Measurements from ENCODE around the gene CAMTA1.

DNA sequence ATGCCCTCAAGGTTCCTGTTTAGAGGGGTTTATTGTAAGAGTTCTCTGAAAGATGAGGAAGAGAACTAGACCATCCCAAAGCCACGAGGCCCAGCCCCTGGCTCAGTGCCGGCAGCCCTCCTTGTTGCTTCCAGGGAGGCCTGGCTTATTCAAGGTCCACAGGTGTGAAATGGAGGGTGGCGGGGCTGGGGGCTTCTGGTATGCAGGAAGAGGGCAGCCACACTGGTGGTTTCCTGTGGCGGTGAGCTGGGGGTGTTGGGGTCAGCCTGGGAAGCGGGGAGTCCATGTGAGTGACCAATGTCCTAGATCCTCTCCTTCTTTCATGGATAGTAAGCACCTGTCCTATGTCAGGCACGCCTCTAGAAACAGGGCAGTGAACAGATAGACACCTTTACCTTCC lies 138.2 kb downstream of the CAMTA1 start:
- TF ChIP-seq CTCF (IDR thresholded peaks at IDR 0.05; ENCODE audit: insufficient read depth, low read depth, low read length) (no peak), EZH2 (IDR thresholded peaks at IDR 0.05; ENCODE audit: insufficient read depth, low read length) (no peak)

Data from astrocyte (in vitro differentiated cells and primary cell).